HepG2 (cell line): ENCODE results near the gene DOCK9. TPM values are rescaled to one million over a fixed set of nuclear protein-coding genes. Genes with fewer than 3 reads are reported as not detected.
A peak's percentile ranks its signal among the peaks of the same experiment; 100 is the strongest.

ENCODE experiments used
- ATAC-seq: fragments of 200-7000 bp; cut with Tn5 transposase; 3 replicates; pipeline ENCODE4 v1.9.1; 2020; ENCODE audit warnings: mild to moderate bottlenecking, moderate library complexity
- BruUV-seq: library from RNA; stranded (reverse); fragments of 400-500 nt; replicated peaks from 2 replicates; lab custom pipeline; 2021; lab: Mats Ljungman, UMichigan
- CTCF ChIA-PET: fragments of 300-600 bp; formaldehyde crosslinking; extraction: SDS; loops from one replicate; lab custom pipeline; 2021; ENCODE audit warnings: low total read pairs, inconsistent platforms, low intra/inter-chr PET ratio; lab: Yijun Ruan, JAX
- POLR2A ChIA-PET: fragments of 350-600 bp; sonication (Branson Sonifier 250); formaldehyde crosslinking; loops from one replicate; lab custom pipeline; 2020; ENCODE audit warnings: antibody characterized with exemption, inconsistent platforms; lab: Yijun Ruan, JAX
- DNase-seq: peaks from one replicate; pipeline ENCODE4 v3.0.0-alpha.2; 2015; ENCODE audit warnings: low spot score
- FAIRE-seq: peaks from 3 replicates; lab custom pipeline; 2011; peaks lifted over from hg19 to GRCh38; lab: Jason Lieb, UNC
- H2AFZ ChIP-seq: one replicate; pipeline ENCODE4 v1.6.1; 2011; ENCODE audit warnings: low read length, inconsistent platforms
- H3K27ac ChIP-seq: fragments of 300-600 bp; 3 replicates; pipeline ENCODE4 v1.8.0; 2011; ENCODE audit warnings: mixed run types, mild to moderate bottlenecking, mixed read lengths, low read length, inconsistent platforms; ENCODE audit not compliant: insufficient read depth; ENCODE audit errors: extremely low read length
- H3K27me3 ChIP-seq, 2 experiments: fragments of 200-600 bp in 1 of 2; 2 replicates in 1 of 2; 3 replicates in 1 of 2; pipeline versions ENCODE4 v1.6.0 to v1.8.0; 2011; ENCODE audit warnings: low read length in 2 of 2, mild to moderate bottlenecking in 2 of 2, moderate library complexity in 2 of 2, inconsistent platforms in 1 of 2; ENCODE audit not compliant: insufficient read depth in 2 of 2, control insufficient read depth in 1 of 2
- H3K36me3 ChIP-seq, 2 experiments: fragments of 200-600 bp in 1 of 2; replicated peaks in 1 of 2; 2 replicates in 1 of 2; 3 replicates in 1 of 2; pipeline versions ENCODE4 v1.5.1 to v1.8.0; 2011; ENCODE audit warnings: low read length in 2 of 2, inconsistent platforms in 1 of 2; ENCODE audit not compliant: insufficient read depth in 2 of 2, control insufficient read depth in 1 of 2
- H3K4me1 ChIP-seq: 2 replicates; pipeline ENCODE4 v1.5.1; 2012; ENCODE audit warnings: low read length, inconsistent platforms; ENCODE audit not compliant: insufficient read depth
- H3K4me2 ChIP-seq: 2 replicates; pipeline ENCODE4 v1.6.0; 2011; ENCODE audit warnings: low read depth, low read length, inconsistent platforms
- H3K4me3 ChIP-seq, 3 experiments: fragments of 200-600 bp in 1 of 3; sonication (generic), shearing (Covaris generic) in 1 of 3; replicated peaks in 1 of 3; 2 replicates each; pipeline ENCODE4 v1.5.1; 2011 to 2016; ENCODE audit warnings: low read length in 3 of 3, inconsistent platforms in 2 of 3, low read depth in 2 of 3, mild to moderate bottlenecking in 2 of 3, control low read depth in 1 of 3, mixed read lengths in 1 of 3; ENCODE audit not compliant: insufficient read depth in 1 of 3
- H3K79me2 ChIP-seq: one replicate; pipeline ENCODE4 v1.6.1; 2011; ENCODE audit warnings: low read length, inconsistent platforms; ENCODE audit not compliant: insufficient read depth
- H3K9ac ChIP-seq: 2 replicates; pipeline ENCODE4 v1.6.0; 2011; ENCODE audit warnings: mild to moderate bottlenecking, low read depth, low read length, inconsistent platforms; ENCODE audit not compliant: insufficient read depth
- H3K9me3 ChIP-seq: 2 replicates; pipeline ENCODE4 v1.5.1; 2012; ENCODE audit warnings: mild to moderate bottlenecking, low read length
- H4K20me1 ChIP-seq: 2 replicates; pipeline ENCODE4 v1.6.0; 2011; ENCODE audit warnings: inconsistent platforms, mild to moderate bottlenecking, low read length, moderate library complexity; ENCODE audit not compliant: insufficient read depth
- EP300 ChIP-seq, 3 experiments: sonication (generic) in 1 of 3; formaldehyde crosslinking in 1 of 3; IDR thresholded peaks; 2 replicates each; pipeline versions ENCODE4 v1.5.1 to v1.6.1; 2011 to 2020; ENCODE audit warnings: low read depth in 2 of 3, low read length in 2 of 3, borderline replicate concordance in 1 of 3, improper control_type of control experiment in 1 of 3, mild to moderate bottlenecking in 1 of 3, missing genetic modification reagents in 1 of 3, moderate library complexity in 1 of 3
- KDM5A ChIP-seq: fragments of 200-600 bp; sonication (generic); IDR thresholded peaks from 2 replicates; pipeline ENCODE4 v1.7.0; 2018; ENCODE audit warnings: antibody characterized with exemption, mild to moderate bottlenecking, low read length, borderline replicate concordance
- MATR3 ChIP-seq: sonication (generic); formaldehyde crosslinking; IDR thresholded peaks from 2 replicates; pipeline ENCODE4 v1.4.0; 2020; ENCODE audit warnings: missing genetic modification reagents
- NCOA1 ChIP-seq: sonication (generic); formaldehyde crosslinking; IDR thresholded peaks from 2 replicates; pipeline ENCODE4 v1.9.0; 2021; ENCODE audit warnings: missing genetic modification reagents
- RAD21 ChIP-seq: fragments of 450-650 bp; formaldehyde crosslinking; IDR thresholded peaks from 2 replicates; pipeline ENCODE4 v1.5.0; 2020; ENCODE audit warnings: mild to moderate bottlenecking
- TCF7 ChIP-seq: sonication (generic); IDR thresholded peaks from 2 replicates; pipeline ENCODE4 v1.6.1; 2016; ENCODE audit warnings: antibody characterized with exemption, low read depth
- ZFP41 ChIP-seq: sonication (generic); formaldehyde crosslinking; IDR thresholded peaks from 2 replicates; pipeline ENCODE4 v1.4.0; 2020; ENCODE audit warnings: mild to moderate bottlenecking, missing genetic modification reagents, borderline replicate concordance
- ZNF282 ChIP-seq: fragments of 450-650 bp; IDR thresholded peaks from 2 replicates; pipeline ENCODE4 v1.6.1; 2018; ENCODE audit not compliant: partially characterized antibody
- ZNF350 ChIP-seq: sonication (generic); formaldehyde crosslinking; IDR thresholded peaks from 2 replicates; pipeline ENCODE4 v1.4.0; 2020; ENCODE audit warnings: mild to moderate bottlenecking, low read depth, missing genetic modification reagents, borderline replicate concordance
- ZNF629 ChIP-seq: sonication (generic); formaldehyde crosslinking; conservative IDR thresholded peaks from 2 replicates; pipeline ENCODE4 v1.5.0; 2020; ENCODE audit warnings: missing genetic modification reagents
- ZNF652 ChIP-seq: IDR thresholded peaks from 2 replicates; pipeline ENCODE4 v1.6.1; 2016; ENCODE audit warnings: low read depth, borderline replicate concordance
- ZNF75D ChIP-seq: sonication (generic); formaldehyde crosslinking; IDR thresholded peaks from 2 replicates; pipeline ENCODE4 v1.8.1; 2023; ENCODE audit warnings: missing genetic modification reagents, mild to moderate bottlenecking, borderline replicate concordance
- ZNF766 ChIP-seq: sonication (generic); formaldehyde crosslinking; IDR thresholded peaks from 2 replicates; pipeline ENCODE4 v1.5.0; 2020; ENCODE audit warnings: missing genetic modification reagents, borderline replicate concordance
- WGBS: methylation state at CpG from one replicate; pipeline ENCODE4 v1.1.6; 2017; ENCODE audit warnings: low lambda C conversion rate; 5-methylcytosine and 5-hydroxymethylcytosine counted together
- in situ Hi-C: cut with HindIII; loops from 2 replicates; pipeline ENCODE4 v1.10.0; 2017; ENCODE audit warnings: low pct_unique_long_range_greater_than_20kb; ENCODE audit not compliant: extremely low pct_ligation_motif_present
- intact Hi-C: fragments of 100-400 bp; cut with micrococcal nuclease; formaldehyde crosslinking; loops from one replicate; pipeline ENCODE4 v1.10.0; 2022; ENCODE audit not compliant: unreplicated experiment
- polyA plus RNA-seq, 8 experiments: library from polyadenylated mRNA; depleted of rRNA in 3 of 8; stranded (reverse) in 7 of 8; unstranded in 1 of 8; fragments of >200 nt; fragmentation: Illumina TruSeq in 4 of 8; extraction: Trizol in 4 of 8; gene quantifications; 2 replicates each; pipeline versions ENCODE4 v1.2.1 to v1.2.3, GENCODE V29; 2011 to 2016; ENCODE audit warnings: low read depth in 4 of 8, missing spikeins in 1 of 8, mixed read lengths in 1 of 8; ENCODE audit not compliant: insufficient read depth in 1 of 8
- total RNA-seq, 5 experiments: library from RNA; depleted of rRNA; stranded (reverse); fragments of >200 nt; fragmentation: Illumina TruSeq; extraction: Trizol; gene quantifications; 2 replicates each; pipeline ENCODE4 v1.2.3, GENCODE V29; 2016; ENCODE audit warnings: low read depth in 1 of 5
- TF ChIP-seq, protein P1 (sequence below): IDR thresholded peaks from 2 replicates; pipeline ENCODE4 v1.6.1; 2016
- TF ChIP-seq, protein P2 (sequence below): sonication (generic); formaldehyde crosslinking; IDR thresholded peaks from 2 replicates; pipeline ENCODE4 v1.5.1; 2020; ENCODE audit warnings: missing genetic modification reagents, mild to moderate bottlenecking, borderline replicate concordance
- TF ChIP-seq, protein P3 (sequence below): sonication (generic); formaldehyde crosslinking; IDR thresholded peaks from 2 replicates; pipeline ENCODE4 v1.4.0; 2020; ENCODE audit warnings: missing genetic modification reagents, borderline replicate concordance

Gene DOCK9
- total and polyA plus RNA-seq, 2 of the 13 experiments (the other 11 are each of a cell fraction or from before 2014, with no cell fraction given) = 0.44 to 0.97 TPM

DNA sequence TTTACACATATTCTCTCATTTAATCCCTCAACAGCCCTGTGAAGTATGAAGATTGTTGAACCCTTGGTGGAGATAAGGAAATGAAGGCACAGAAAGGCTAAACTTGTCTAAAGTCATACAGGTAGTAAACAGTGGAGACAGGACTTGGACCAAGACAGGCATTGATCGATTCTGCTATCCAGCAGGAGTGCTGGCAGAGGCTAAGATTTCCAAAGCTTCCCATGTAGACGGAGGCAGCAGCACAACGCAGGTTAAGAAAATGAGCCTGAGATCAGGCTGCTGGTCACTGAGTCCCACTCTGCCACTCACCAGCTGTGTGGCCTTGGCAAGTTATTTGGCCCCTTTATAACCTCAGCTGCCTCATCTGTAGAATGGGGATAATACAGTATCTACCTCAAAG, 140.0 kb downstream of the DOCK9 start:
- TF ChIP-seq ZNF766 (no peak), ZNF652 (no peak), ZNF629 (CRISPR knock-in tag) (0 out of 2 replicates have a peak, but pooled peaks have one; percentile 36), MATR3 (CRISPR knock-in tag) (no peak)
- ChIA-PET POLR2A (no interaction called here), CTCF (no interaction called here)
- Histone ChIP-seq H3K27ac (no peak overlapping the region), H3K27me3 (no peaks in the 10 kb centered on the region), H2AFZ (no peak overlapping the region), H3K4me1 (peaks cover 10% of the 10 kb centered on the region), H3K4me2 (no peak overlapping the region), H3K9me3 (no peaks in the 10 kb centered on the region), H3K4me3 (no peak overlapping the region), H4K20me1 (no peaks in the 10 kb centered on the region; the same call in 1 of the 2 replicates), H3K79me2 (no peaks in the 10 kb centered on the region), H3K9ac (no peak overlapping the region), H3K36me3 (no peaks in the 10 kb centered on the region)
- in situ Hi-C loops (no loop called here), intact Hi-C loops (no loop called here)
- DNase-seq (no peak), FAIRE-seq (no peak), ATAC-seq (no peak)
- 74% methylated on average over 3 of the region's 3 CpGs for WGBS
- BruUV-seq = no TSS peak

DNA sequence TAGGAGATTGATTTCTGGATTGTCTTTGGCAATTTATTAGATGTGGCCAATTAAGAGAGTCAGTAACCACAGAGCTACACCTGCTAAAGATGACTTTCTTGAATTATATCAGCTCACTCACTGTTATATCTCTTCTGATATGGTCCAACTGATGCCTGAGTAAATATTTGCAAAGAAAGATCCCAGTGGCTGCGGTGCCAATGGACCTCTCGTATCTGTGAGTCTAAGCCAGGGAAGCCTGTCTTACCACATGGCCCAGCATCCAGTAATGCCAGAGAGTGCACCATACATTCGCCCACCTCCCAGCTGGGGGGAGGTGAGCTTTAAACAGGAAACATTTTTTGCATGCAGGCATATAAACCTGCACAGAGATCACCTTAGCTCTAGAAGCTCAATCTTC, 142.7 kb downstream of the DOCK9 start:
- Histone ChIP-seq H3K9ac (no peak overlapping the region), H3K27ac (no peak overlapping the region), H2AFZ (no peak overlapping the region), H3K36me3 (no peaks in the 10 kb centered on the region), H3K4me2 (no peak overlapping the region), H3K79me2 (no peaks in the 10 kb centered on the region), H3K27me3 (no peaks in the 10 kb centered on the region), H3K9me3 (no peaks in the 10 kb centered on the region), H3K4me1 (no peaks in the 10 kb centered on the region), H3K4me3 (no peak overlapping the region), H4K20me1 (no peaks in the 10 kb centered on the region; the same call in 1 of the 2 replicates)
- BruUV-seq = no TSS peak
- 47% methylated on average over 3 of the region's 3 CpGs for WGBS
- intact Hi-C loops = no loop called here
- FAIRE-seq = no peak
- POLR2A ChIA-PET = no interaction called here
- in situ Hi-C loops = no loop called here
- CTCF ChIA-PET = no interaction called here
- ATAC-seq = no peak
- no peak for DNase-seq
- TF ChIP-seq NCOA1 (CRISPR knock-in tag) = no peak
- no peak for TF ChIP-seq ZFP41 (CRISPR knock-in tag)
- no peak for TF ChIP-seq RAD21 (CRISPR knock-in tag)
- TF ChIP-seq EP300 (IDR thresholded peaks at IDR 0.05; ENCODE audit: low read depth in 2 of 2, low read length in 2 of 2) = no peak
- no peak for TF ChIP-seq EP300 (CRISPR knock-in tag; IDR thresholded peaks at IDR 0.05; ENCODE audit: borderline replicate concordance)
- TF ChIP-seq TCF7 = no peak
- TF ChIP-seq, protein P1, sequence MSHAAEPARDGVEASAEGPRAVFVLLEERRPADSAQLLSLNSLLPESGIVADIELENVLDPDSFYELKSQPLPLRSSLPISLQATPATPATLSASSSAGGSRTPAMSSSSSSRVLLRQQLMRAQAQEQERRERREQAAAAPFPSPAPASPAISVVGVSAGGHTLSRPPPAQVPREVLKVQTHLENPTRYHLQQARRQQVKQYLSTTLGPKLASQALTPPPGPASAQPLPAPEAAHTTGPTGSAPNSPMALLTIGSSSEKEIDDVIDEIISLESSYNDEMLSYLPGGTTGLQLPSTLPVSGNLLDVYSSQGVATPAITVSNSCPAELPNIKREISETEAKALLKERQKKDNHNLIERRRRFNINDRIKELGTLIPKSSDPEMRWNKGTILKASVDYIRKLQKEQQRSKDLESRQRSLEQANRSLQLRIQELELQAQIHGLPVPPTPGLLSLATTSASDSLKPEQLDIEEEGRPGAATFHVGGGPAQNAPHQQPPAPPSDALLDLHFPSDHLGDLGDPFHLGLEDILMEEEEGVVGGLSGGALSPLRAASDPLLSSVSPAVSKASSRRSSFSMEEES (CRISPR knock-in tag) = no peak
- TF ChIP-seq, protein P2, sequence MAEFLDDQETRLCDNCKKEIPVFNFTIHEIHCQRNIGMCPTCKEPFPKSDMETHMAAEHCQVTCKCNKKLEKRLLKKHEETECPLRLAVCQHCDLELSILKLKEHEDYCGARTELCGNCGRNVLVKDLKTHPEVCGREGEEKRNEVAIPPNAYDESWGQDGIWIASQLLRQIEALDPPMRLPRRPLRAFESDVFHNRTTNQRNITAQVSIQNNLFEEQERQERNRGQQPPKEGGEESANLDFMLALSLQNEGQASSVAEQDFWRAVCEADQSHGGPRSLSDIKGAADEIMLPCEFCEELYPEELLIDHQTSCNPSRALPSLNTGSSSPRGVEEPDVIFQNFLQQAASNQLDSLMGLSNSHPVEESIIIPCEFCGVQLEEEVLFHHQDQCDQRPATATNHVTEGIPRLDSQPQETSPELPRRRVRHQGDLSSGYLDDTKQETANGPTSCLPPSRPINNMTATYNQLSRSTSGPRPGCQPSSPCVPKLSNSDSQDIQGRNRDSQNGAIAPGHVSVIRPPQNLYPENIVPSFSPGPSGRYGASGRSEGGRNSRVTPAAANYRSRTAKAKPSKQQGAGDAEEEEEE = no peak
- TF ChIP-seq ZNF282 = no peak
- TF ChIP-seq, protein P3, sequence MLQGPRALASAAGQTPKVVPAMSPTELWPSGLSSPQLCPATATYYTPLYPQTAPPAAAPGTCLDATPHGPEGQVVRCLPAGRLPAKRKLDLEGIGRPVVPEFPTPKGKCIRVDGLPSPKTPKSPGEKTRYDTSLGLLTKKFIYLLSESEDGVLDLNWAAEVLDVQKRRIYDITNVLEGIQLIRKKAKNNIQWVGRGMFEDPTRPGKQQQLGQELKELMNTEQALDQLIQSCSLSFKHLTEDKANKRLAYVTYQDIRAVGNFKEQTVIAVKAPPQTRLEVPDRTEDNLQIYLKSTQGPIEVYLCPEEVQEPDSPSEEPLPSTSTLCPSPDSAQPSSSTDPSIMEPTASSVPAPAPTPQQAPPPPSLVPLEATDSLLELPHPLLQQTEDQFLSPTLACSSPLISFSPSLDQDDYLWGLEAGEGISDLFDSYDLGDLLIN (CRISPR knock-in tag) = no peak
- TF ChIP-seq KDM5A = no peak
- no peak for TF ChIP-seq ZNF350
- no peak for TF ChIP-seq ZNF75D (CRISPR knock-in tag)
